ENCODE results near the gene GATC.

DNA sequence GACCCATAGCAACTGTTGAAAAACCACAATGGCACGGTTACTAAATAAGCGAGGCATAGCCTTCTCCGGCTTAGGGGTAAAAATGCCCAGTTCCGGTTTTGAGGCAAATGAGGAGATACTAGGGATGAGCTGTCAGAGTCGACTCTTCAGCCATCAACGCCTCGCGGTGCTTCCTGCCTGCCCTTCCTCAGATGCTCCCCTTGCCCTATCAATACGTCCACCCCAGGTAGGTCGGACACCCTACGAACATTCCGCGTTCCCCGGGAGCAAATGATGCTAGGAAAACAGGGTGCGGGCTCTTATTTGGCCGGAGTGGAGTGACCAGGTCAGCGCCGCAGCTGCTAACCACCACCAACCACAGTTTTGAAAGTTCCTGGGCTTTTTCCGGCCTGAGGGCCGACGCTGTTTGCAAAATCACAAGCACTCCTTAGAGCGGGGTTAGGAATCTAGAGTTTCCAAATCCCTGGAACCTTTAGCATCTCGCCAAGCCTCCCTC, 22.1 kb downstream of the GATC start:
- TF ChIP-seq, protein P1, sequence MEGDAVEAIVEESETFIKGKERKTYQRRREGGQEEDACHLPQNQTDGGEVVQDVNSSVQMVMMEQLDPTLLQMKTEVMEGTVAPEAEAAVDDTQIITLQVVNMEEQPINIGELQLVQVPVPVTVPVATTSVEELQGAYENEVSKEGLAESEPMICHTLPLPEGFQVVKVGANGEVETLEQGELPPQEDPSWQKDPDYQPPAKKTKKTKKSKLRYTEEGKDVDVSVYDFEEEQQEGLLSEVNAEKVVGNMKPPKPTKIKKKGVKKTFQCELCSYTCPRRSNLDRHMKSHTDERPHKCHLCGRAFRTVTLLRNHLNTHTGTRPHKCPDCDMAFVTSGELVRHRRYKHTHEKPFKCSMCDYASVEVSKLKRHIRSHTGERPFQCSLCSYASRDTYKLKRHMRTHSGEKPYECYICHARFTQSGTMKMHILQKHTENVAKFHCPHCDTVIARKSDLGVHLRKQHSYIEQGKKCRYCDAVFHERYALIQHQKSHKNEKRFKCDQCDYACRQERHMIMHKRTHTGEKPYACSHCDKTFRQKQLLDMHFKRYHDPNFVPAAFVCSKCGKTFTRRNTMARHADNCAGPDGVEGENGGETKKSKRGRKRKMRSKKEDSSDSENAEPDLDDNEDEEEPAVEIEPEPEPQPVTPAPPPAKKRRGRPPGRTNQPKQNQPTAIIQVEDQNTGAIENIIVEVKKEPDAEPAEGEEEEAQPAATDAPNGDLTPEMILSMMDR (conservative IDR thresholded peaks at IDR 0.05; ENCODE audit: low read depth in 2 of 2), result no peak
- TF ChIP-seq POLR2AphosphoS5 (IDR thresholded peaks at IDR 0.05; ENCODE audit: low read depth) (no peak), EZH2phosphoT487 (IDR thresholded peaks at IDR 0.05; ENCODE audit: unreplicated experiment) (no peak), EZH2 (IDR thresholded peaks at IDR 0.05; ENCODE audit: low read depth, unreplicated experiment) (no peak)
